GM18507 (cell line): ENCODE measurements around the gene ZNF837.
"Not testable (repeated sequence)": the region's sequence is repeated elsewhere in the genome, so short reads cannot be mapped to it uniquely, and the experiment has no call there.

Source experiments
- DNase-seq: peaks from one replicate; pipeline ENCODE4 v3.0.0; 2011; ENCODE audit warnings: low read depth; ENCODE audit not compliant: insufficient read length; ENCODE audit errors: extremely low spot score
- FAIRE-seq: peaks from 2 replicates; lab custom pipeline; 2011; peaks lifted over from hg19 to GRCh38; lab: Jason Lieb, UNC

The ZNF837 gene

GRCh38 chr19:58380662-58381459, at the start of gene ZNF837:
Gene ZNF837, minus strand, starts transcription at chr19:58381030. Its CDS starts 11,698 bp downstream, at chr19:58369332.
- DNase-seq (peak; percentile 88), FAIRE-seq (peak; percentile 100)

- DNase-seq, result no peak
- no peak for FAIRE-seq
Measured at GRCh38 chr19:58429745-58430144, 48.9 kb upstream of the ZNF837 start.

- FAIRE-seq, result no peak
Measured at GRCh38 chr19:58428617-58429016, 47.8 kb upstream of the ZNF837 start.

GRCh38 chr19:58417071-58417470, 36.2 kb upstream of the ZNF837 start:
- no peak for DNase-seq
- FAIRE-seq, result no peak

More at GRCh38 chr19:58428617-58429016, 47.8 kb upstream of the ZNF837 start:
- DNase-seq, result no peak

- no peak for FAIRE-seq
- no peak for DNase-seq
Measured at GRCh38 chr19:58416604-58417003, 35.8 kb upstream of the ZNF837 start.

- no peak for FAIRE-seq
- no peak for DNase-seq
Measured at GRCh38 chr19:58409010-58409790, 28.4 kb upstream of the ZNF837 start.

GRCh38 chr19:58408152-58409009, 27.6 kb upstream of the ZNF837 start, which contains the start of gene ZNF584:
Gene ZNF584, plus strand, starts transcription at chr19:58408649. Its CDS starts 499 bp downstream, at chr19:58409148.
- peak; percentile 90 for FAIRE-seq

GRCh38 chr19:58407658-58408151, 26.9 kb upstream of the ZNF837 start:
- no peak for DNase-seq
- no peak for FAIRE-seq

More at GRCh38 chr19:58408152-58409009, 27.6 kb upstream of the ZNF837 start, which contains the start of gene ZNF584:
- DNase-seq, result peak; percentile 91

- DNase-seq, result no peak
- FAIRE-seq, result no peak
Measured at GRCh38 chr19:58406818-58407657, 26.2 kb upstream of the ZNF837 start.

- FAIRE-seq, DNase-seq: not testable (repeated sequence)
Measured at GRCh38 chr19:58403920-58404478, 23.2 kb upstream of the ZNF837 start.

- DNase-seq (no peak), FAIRE-seq (no peak)
Measured at GRCh38 chr19:58401840-58402421, 21.1 kb upstream of the ZNF837 start.

GRCh38 chr19:58400916-58401839, 20.3 kb upstream of the ZNF837 start:
- peak; percentile 96 for DNase-seq

GRCh38 chr19:58400316-58400915, 19.6 kb upstream of the ZNF837 start:
- DNase-seq (no peak), FAIRE-seq (no peak)

More at GRCh38 chr19:58400916-58401839, 20.3 kb upstream of the ZNF837 start:
- FAIRE-seq, result peak; percentile 96

- no peak for DNase-seq
- no peak for FAIRE-seq
Measured at GRCh38 chr19:58399903-58400302, 19.1 kb upstream of the ZNF837 start.

- no peak for FAIRE-seq
Measured at GRCh38 chr19:58398545-58398944, 17.7 kb upstream of the ZNF837 start.

GRCh38 chr19:58398087-58398486, 17.3 kb upstream of the ZNF837 start:
- DNase-seq, result no peak
- FAIRE-seq, result no peak

More at GRCh38 chr19:58398545-58398944, 17.7 kb upstream of the ZNF837 start:
- no peak for DNase-seq
